Neural progenitor cell (in vitro differentiated cells): Measurements from ENCODE around the gene RASGRP3.

Source experiments
- EZH2phosphoT487 ChIP-seq: fragments of 200-600 bp; sonication (generic); IDR thresholded peaks from 2 replicates; pipeline ENCODE4 v1.6.1; 2017; ENCODE audit warnings: antibody characterized with exemption
- TF ChIP-seq, protein P1 (sequence below): fragments of 200-600 bp; sonication (generic); IDR thresholded peaks from 2 replicates; pipeline ENCODE4 v1.5.1; 2017; ENCODE audit warnings: antibody characterized with exemption, mild to moderate bottlenecking

DNA sequence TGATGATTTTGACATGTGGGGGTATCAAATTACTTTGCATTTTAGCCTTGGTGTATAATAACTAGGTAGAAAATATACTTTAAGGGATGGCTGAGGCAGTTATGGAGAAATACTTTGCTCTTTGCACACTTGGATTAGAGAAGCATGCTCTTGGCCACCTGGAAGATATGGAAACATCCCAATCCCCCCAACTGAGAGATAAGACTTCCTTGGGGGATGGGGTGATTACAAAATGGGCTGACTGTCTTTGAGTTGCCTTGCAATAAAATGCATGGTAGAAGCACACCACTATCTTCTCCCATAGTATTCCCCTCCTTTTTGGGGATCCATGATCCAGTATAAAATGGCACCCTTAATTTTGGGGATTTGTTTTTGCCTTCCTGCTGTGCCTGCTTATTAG, 137.7 kb downstream of the RASGRP3 start:
- TF ChIP-seq, protein P1, sequence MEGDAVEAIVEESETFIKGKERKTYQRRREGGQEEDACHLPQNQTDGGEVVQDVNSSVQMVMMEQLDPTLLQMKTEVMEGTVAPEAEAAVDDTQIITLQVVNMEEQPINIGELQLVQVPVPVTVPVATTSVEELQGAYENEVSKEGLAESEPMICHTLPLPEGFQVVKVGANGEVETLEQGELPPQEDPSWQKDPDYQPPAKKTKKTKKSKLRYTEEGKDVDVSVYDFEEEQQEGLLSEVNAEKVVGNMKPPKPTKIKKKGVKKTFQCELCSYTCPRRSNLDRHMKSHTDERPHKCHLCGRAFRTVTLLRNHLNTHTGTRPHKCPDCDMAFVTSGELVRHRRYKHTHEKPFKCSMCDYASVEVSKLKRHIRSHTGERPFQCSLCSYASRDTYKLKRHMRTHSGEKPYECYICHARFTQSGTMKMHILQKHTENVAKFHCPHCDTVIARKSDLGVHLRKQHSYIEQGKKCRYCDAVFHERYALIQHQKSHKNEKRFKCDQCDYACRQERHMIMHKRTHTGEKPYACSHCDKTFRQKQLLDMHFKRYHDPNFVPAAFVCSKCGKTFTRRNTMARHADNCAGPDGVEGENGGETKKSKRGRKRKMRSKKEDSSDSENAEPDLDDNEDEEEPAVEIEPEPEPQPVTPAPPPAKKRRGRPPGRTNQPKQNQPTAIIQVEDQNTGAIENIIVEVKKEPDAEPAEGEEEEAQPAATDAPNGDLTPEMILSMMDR: no peak
- TF ChIP-seq EZH2phosphoT487: no peak
